ENCODE data around the gene DMAC2L.
A peak's percentile ranks its signal among the peaks of the same experiment; 100 is the strongest.

- TF ChIP-seq, protein P1, sequence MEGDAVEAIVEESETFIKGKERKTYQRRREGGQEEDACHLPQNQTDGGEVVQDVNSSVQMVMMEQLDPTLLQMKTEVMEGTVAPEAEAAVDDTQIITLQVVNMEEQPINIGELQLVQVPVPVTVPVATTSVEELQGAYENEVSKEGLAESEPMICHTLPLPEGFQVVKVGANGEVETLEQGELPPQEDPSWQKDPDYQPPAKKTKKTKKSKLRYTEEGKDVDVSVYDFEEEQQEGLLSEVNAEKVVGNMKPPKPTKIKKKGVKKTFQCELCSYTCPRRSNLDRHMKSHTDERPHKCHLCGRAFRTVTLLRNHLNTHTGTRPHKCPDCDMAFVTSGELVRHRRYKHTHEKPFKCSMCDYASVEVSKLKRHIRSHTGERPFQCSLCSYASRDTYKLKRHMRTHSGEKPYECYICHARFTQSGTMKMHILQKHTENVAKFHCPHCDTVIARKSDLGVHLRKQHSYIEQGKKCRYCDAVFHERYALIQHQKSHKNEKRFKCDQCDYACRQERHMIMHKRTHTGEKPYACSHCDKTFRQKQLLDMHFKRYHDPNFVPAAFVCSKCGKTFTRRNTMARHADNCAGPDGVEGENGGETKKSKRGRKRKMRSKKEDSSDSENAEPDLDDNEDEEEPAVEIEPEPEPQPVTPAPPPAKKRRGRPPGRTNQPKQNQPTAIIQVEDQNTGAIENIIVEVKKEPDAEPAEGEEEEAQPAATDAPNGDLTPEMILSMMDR (conservative IDR thresholded peaks at IDR 0.05; ENCODE audit: low read length) = peak; percentile 73
- no peak for TF ChIP-seq EZH2phosphoT487 (IDR thresholded peaks at IDR 0.05; ENCODE audit: borderline replicate concordance)
Measured at GRCh38 chr14:50318031-50318626, 6.0 kb downstream of the DMAC2L start.
